GM18508 (cell line): ENCODE measurements around the gene HLA-DRA.
"Not testable (repeated sequence)": the region's sequence is repeated elsewhere in the genome, so short reads cannot be mapped to it uniquely, and the experiment has no call there.

ENCODE experiments used
- ATAC-seq: cut with Tn5 transposase; IDR thresholded peaks from one replicate; pipeline ENCODE4 v1.9.1; 2021; ENCODE audit warnings: moderate number of reproducible peaks; ENCODE audit not compliant: insufficient read depth, unreplicated experiment

The HLA-DRA gene

DNA sequence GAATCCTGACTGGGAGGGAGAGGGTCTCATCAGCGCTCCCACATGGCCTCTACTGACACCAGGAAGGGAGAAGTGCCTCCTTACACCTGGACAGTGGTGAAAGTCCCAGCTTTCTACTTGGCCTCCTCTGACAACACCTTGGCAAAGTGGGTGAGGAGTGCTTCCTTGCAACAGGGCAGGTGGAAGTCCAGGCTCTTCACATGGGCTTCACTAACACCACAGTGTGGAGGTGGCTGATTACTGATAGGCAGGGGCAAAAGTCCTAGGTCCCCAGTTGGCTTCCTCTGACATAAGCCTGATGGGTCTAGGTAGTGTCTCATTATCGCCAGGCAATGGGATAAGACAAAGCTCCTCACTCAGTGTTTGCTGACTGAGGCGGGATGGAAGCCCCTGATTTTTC lies 9.5 kb upstream of the HLA-DRA start:
- ATAC-seq: no peak

DNA sequence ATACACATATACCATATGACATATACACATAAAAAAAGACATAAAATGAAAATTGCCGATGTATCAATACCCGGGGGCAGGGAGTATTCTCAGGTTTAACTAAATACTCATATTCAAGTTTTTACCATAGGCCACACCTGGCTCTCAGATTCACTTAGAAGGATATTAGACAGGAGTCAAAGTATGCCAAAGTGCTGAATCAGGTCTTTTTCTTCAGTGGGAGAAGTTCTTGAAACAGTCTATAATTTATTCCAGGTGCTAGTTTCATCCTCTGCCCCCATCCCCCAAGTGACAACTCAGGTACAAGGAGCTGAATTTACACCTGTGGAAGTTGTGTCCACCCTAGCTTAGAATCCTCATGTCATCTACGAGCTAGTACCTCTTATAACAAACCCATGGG lies 8.5 kb upstream of the HLA-DRA start:
- no peak for ATAC-seq

DNA sequence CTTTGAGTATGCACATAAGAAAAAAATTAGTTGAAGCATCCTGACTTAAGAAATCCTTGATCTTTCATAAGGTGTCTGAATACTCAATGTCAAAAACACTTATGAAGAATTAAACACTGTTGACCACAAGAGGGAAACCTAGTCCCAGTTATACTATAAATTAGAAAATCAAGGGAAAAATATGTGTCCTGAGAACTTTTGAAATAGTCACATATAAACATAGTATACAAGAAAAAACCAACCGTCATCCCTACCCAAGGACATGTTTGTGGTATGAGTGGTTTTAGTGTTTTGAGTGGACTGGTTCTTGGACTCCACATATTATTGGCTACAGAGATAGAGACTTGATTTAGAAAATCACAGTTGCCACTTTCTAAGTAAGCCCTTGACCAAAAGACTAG lies 7.6 kb upstream of the HLA-DRA start:
- ATAC-seq: no peak

DNA sequence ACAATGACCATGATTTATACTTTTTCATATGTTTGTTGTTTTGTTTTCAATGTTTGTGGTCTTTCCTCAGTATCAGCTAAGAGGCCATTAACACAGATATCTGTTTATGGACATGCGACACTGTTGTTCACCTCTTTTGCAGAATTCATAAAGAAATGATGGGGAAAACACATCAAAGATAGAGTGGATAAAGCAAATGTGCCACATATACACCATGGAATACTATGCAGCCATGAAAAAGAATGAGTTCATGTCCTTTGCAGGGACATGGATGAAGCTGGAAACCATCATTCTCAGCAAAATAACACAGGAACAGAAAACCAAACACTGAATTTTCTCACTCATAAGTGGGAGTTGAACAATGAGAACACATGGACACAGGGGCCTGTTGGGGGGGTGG lies 5.7 kb upstream of the HLA-DRA start:
- ATAC-seq: not testable (repeated sequence)

DNA sequence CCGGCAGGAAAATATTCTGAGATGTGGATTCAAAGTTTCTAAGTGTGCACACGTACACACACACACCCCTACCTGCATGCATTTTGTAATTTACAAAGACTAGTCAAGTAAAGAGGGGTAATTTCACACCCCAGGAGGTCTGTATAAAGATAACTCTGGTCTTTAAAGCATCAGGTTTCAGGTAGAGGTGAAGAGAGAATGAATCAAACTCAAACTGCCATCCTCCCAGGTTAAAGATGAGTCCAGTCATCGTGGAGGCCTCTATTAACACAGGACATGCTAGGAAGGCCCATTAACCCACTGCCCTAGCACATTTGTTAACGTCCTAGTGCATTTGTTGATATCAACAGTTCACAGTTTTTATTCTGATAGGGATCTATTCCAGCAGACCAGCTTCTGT lies 3.5 kb upstream of the HLA-DRA start:
- ATAC-seq: no peak

DNA sequence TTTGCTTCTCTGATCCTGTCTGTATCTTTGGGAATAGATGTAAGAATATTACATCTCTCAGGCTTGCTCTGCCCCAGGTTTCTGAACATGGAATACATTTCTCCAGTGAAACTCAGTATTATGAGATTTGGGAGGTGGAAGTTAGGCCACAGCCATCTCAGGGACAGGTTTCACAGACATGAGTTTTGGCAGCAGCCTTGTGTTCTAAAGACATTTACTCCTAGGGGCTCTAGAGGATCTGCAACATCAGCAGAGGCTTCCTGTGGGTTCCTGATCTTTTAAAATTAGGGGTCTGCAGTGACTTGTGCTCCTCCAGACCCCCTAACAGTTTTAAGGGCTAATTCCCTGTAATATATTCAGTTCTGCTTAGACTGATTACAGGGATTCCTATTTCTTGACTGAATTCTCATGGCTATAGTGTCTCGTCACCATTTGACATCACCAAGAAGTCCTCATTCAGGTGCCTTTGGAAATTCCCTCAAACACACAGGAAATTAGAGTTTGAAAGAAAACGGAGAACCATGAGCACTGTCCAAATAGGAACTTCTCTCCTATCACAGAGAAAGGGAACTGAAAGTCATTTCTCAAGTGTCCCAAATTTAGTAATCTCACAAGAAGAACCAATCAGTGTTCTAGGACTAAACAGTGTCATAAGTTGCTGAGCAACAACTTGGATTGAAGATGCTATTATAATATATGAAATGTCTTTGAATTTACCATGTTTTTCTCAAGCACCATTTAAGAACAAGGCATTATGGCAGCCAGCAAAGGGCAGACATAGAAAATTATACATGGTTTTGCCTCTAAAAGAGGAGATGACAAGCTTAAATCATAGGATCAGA lies 2.5 kb upstream of the HLA-DRA start:
- no peak for ATAC-seq

DNA sequence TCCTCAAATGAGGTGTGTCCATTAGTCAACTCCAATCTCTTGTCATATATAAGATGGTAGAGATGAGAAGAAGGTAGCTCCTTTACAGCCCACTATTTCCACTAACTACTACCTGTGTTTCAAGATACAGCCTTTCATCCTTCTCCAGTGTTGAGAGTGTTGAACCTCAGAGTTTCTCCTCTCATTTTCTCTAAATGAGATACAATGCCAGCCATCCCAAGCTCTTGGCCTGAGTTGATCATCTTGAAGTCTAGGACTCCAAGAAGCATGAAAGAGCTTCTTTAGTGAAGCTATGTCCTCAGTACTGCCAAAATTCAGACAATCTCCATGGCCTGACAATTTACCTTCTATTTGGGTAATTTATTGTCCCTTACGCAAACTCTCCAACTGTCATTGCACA lies 548 bp upstream of the HLA-DRA start:
- no peak for ATAC-seq

- ATAC-seq: no peak
Observed at GRCh38 chr6:32442243-32442667, 2.6 kb downstream of the HLA-DRA start.

- ATAC-seq: no peak
Observed at GRCh38 chr6:32442977-32443552, 3.4 kb downstream of the HLA-DRA start.

DNA sequence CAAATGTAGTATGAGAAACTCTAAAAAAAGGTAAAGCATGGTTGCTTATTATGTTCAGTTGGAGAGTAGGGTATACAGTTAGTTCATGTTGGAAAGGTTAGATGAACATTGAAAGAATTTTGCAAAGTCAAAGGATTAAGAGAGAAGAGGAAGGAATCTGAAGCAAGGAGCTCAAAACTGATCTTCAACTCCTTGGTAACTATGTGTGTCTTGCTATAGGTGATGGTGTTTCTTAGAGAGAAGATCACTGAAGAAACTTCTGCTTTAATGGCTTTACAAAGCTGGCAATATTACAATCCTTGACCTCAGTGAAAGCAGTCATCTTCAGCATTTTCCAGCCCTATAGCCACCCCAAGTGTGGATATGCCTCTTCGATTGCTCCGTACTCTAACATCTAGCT lies 4.7 kb downstream of the HLA-DRA start:
- ATAC-seq: no peak

DNA sequence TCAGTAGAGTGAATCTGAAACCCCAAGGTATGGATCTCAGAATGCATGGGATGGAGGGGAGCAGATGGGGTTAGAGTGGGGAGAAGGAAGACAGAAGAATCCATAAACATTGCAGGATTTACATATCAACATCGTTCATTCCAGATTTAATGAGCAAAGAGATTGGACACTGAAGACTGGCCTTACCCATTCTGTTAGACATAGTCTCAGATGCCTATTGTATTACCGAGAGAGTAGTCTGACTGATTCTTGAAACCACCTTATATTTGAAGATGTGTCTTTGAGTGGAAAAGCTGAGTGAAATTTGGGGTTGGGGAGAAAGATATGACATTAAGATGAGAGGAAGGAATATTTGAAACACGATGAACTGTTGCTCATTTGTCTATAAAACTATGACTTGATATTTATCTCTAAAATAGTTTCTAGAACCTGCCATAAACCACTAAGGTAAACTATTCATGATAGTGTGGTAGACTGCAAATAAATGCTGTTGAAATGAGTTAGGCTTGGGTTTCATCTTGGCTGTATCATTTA lies 5.7 kb downstream of the HLA-DRA start:
- ATAC-seq: no peak

DNA sequence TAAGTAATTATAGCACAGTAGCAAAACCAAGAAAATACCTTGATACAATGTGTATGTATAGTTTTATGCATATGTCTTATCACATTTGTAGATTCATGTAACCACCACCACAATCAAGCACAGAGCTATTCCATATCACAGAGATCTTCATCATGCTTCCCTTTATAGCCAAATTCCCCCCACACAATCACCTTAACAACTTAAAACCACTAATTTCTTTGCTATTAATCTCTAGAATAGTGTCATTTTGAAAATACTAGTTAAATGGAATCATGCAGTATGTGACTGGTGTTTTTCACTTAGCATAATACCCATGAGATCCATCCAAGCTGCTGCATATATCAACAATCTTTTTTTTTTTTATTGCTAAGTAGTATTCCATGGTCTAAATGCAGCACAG lies 8.2 kb downstream of the HLA-DRA start:
- ATAC-seq: no peak

DNA sequence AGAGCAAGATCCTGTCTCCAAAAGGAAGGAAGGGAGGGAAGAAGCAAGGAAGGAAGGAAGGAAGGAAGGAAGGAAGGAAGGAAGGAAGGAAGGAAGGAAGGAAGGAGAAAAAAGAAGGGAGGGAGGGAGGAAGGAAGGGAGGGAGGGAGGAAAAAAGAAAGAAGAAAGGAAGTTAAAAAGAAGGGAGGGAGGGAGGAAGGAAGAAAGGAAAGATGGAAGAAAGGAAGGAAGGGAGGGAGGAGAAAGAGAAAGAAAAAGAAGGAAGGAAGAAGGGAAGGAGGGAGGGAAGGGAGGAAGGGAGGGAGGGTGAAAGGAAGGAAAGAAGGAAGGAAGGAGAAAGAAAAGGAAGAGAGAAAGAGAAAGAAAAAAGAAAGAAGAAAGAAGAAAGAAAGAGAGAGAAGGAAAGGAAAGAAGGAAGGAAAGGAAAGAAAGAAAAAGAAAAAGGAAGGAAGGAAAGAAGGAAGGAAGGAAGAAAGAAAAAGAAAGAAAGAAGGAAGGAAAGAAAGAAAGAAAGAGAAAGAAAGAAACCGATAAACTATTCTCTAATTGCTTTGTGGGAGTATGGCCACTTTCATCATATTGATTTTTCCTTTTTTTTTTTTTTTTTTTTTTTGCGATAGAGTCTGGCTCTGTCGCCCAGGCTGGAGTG lies 9.5 kb downstream of the HLA-DRA start:
- ATAC-seq: no peak

GRCh38 chr6:32457054-32457453 lies 17.4 kb downstream of the HLA-DRA start:
- no peak for ATAC-seq

DNA sequence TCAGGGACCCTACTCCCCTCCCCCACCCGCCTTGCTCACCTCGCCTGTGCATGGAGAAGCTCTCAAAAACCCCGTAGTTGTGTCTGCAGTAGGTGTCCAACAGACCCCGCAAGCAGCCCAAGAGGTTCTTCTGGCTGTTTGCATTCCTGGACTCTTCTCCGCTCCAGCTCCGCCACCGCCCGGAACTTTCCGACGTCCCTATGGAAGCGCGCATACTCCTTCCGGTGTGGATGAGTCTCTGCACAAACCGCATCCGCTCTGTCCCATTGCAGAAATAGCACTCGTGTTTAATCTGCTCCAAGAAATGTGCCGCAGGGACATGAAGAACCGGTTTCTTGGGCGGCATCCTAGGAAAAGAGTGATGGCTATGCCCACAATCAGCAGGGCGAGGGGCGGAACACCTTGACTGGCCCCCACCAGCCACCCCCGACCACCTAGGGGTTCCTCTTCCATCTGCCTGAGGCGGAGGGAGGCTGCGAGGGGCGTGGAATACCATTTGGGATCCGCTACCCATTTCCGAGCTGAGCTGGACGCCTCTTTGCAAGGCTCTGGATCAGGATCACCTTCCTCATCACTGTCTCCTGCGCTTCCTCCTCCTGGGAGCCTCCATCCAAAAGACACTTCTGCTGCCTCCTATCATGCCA lies 20.2 kb downstream of the HLA-DRA start:
- ATAC-seq: no peak

GRCh38 chr6:32460528-32460927 lies 20.8 kb downstream of the HLA-DRA start:
- no peak for ATAC-seq

- no peak for ATAC-seq
Observed at GRCh38 chr6:32461493-32461892, 21.8 kb downstream of the HLA-DRA start.

DNA sequence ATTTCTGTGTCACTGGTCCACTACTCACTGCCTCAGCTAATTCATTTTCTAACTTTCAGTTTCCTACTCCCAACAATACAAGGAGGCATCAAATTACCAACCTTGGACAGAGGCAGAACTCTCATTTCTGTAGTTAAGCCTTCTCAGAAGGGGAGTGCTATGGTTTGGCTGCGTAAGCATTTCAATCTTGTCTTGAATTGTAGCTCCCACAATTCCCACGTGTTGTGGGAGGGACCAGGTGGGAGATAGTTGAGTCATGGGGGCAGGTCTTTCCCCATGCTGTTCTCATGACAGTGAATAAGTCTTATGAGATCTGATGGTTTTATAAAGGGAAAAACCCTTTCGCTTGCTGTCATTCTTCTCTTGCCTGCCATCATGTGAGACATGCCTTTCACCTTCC lies 22.9 kb downstream of the HLA-DRA start:
- no peak for ATAC-seq

- ATAC-seq: not testable (repeated sequence)
Observed at GRCh38 chr6:32467743-32468503, 28.2 kb downstream of the HLA-DRA start.

GRCh38 chr6:32472781-32473375 lies 33.2 kb downstream of the HLA-DRA start:
- ATAC-seq: no peak
